ENCODE results near the gene XPNPEP2. TPM values are rescaled to one million over a fixed set of nuclear protein-coding genes. Genes with fewer than 3 reads are reported as not detected.

Gene XPNPEP2
- total RNA-seq, 1 experiment from 2014 or later, result not detected

DNA sequence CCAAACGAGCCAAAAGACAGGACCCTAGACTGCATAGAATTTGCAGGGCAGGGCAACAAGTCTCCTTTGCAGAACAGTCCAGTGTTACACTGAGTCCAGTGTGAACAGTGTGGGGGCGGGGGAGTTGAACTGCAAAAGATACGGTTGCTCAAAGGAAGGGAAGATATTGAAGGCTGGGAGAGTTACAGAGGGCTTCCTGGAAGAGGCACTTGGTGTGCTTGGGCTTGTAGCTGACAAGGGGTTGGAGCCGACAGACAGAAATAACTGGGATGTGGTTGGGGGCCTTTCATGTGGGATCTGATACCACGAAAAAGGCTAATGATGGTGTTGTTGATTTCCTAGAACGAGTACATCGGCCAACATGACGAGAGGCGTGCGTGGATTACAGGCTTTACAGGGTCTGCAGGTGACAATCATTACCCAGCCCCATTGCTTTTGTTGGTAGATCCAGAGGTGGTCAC, 6.1 kb downstream of the XPNPEP2 start:
- BruUV-seq (replicated peaks), result no TSS peak
- DNase-seq (no peak), ATAC-seq (no peak)
- Histone ChIP-seq H3K79me2 (ENCODE audit: low read length) (no peaks in the 10 kb centered on the region), H3K27ac (ENCODE audit: low read length) (no peak overlapping the region), H2AFZ (ENCODE audit: low read length) (no peak overlapping the region), H3K4me1 (ENCODE audit: insufficient read depth, low read length) (no peaks in the 10 kb centered on the region), H4K20me1 (ENCODE audit: low read length) (no peaks in the 10 kb centered on the region), H3K4me3 (ENCODE audit: low read length) (no peak overlapping the region), H3F3A (ENCODE audit: low read length, unreplicated experiment) (no peaks in the 10 kb centered on the region), H3K4me2 (ENCODE audit: low read length) (no peak overlapping the region), H3K9me3 (ENCODE audit: low read length) (no peaks in the 10 kb centered on the region), H3K36me3 (ENCODE audit: low read depth, low read length) (no peaks in the 10 kb centered on the region), H3K9me2 (replicated peaks; ENCODE audit: low read length) (no peaks in the 10 kb centered on the region), H3K27me3 (ENCODE audit: low read length) (no peaks in the 10 kb centered on the region), H3K9ac (ENCODE audit: low read length) (no peak overlapping the region)
- ChIA-PET POLR2A (ENCODE audit: unreplicated experiment) (no interaction called here), CTCF (no interaction called here)
- intact Hi-C loops (cut with micrococcal nuclease), result no loop called here
- no peak for TF ChIP-seq EZH2phosphoT487 (IDR thresholded peaks at IDR 0.05; ENCODE audit: borderline replicate concordance, low read length)
- TF ChIP-seq, protein P1, sequence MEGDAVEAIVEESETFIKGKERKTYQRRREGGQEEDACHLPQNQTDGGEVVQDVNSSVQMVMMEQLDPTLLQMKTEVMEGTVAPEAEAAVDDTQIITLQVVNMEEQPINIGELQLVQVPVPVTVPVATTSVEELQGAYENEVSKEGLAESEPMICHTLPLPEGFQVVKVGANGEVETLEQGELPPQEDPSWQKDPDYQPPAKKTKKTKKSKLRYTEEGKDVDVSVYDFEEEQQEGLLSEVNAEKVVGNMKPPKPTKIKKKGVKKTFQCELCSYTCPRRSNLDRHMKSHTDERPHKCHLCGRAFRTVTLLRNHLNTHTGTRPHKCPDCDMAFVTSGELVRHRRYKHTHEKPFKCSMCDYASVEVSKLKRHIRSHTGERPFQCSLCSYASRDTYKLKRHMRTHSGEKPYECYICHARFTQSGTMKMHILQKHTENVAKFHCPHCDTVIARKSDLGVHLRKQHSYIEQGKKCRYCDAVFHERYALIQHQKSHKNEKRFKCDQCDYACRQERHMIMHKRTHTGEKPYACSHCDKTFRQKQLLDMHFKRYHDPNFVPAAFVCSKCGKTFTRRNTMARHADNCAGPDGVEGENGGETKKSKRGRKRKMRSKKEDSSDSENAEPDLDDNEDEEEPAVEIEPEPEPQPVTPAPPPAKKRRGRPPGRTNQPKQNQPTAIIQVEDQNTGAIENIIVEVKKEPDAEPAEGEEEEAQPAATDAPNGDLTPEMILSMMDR (conservative IDR thresholded peaks at IDR 0.05; ENCODE audit: low read depth, low read length), result no peak
- TF ChIP-seq EZH2 (IDR thresholded peaks at IDR 0.05; ENCODE audit: low read length, unreplicated experiment), result no peak

GRCh38 chrX:129746557-129747470, 8.0 kb downstream of the XPNPEP2 start:
- ATAC-seq (no peak), DNase-seq (no peak)
- Histone ChIP-seq H3K9me3 (ENCODE audit: low read length) (no peaks in the 10 kb centered on the region), H4K20me1 (ENCODE audit: low read length) (no peaks in the 10 kb centered on the region), H3K27ac (ENCODE audit: low read length) (no peak overlapping the region), H3K9me2 (replicated peaks; ENCODE audit: low read length) (no peaks in the 10 kb centered on the region), H3K4me3 (ENCODE audit: low read length) (no peak overlapping the region), H3K79me2 (ENCODE audit: low read length) (no peaks in the 10 kb centered on the region), H3K4me1 (ENCODE audit: insufficient read depth, low read length) (no peaks in the 10 kb centered on the region), H3K36me3 (ENCODE audit: low read depth, low read length) (no peaks in the 10 kb centered on the region), H3F3A (ENCODE audit: low read length, unreplicated experiment) (no peaks in the 10 kb centered on the region), H2AFZ (ENCODE audit: low read length) (no peak overlapping the region), H3K27me3 (ENCODE audit: low read length) (no peaks in the 10 kb centered on the region), H3K9ac (ENCODE audit: low read length) (no peak overlapping the region), H3K4me2 (ENCODE audit: low read length) (no peak overlapping the region)
- intact Hi-C loops (cut with micrococcal nuclease), result no loop called here
- TF ChIP-seq, protein P1 (conservative IDR thresholded peaks at IDR 0.05; ENCODE audit: low read depth, low read length), result no peak
- no peak for TF ChIP-seq EZH2 (IDR thresholded peaks at IDR 0.05; ENCODE audit: low read length, unreplicated experiment)
- no peak for TF ChIP-seq EZH2phosphoT487 (IDR thresholded peaks at IDR 0.05; ENCODE audit: borderline replicate concordance, low read length)
- no TSS peak for BruUV-seq (replicated peaks)
- CTCF ChIA-PET, result no interaction called here
- POLR2A ChIA-PET (ENCODE audit: unreplicated experiment), result interaction anchor here (0.6 kb wide), 1 partner anchor 56 kb away, joined by 3 read pairs; no protein-coding TSS in a partner anchor

DNA sequence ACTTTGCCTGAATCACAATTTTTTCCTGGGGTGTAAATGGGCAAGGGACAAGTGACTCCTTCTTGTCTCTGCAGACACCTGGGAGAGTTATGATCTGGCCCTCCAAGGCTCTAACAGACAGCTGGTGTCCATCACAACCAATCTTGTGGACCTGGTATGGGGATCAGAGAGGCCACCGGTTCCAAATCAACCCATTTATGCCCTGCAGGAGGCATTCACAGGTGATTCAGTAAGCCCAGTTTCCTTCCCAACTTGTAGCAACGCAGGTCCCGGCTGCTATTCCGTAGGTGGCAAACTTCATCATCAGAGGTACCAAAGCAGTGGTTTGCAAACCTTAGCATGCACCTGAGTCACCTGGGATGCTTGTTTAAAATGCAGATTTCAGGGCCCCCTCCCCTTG, 8.8 kb downstream of the XPNPEP2 start:
- H3K4me1 ChIP-seq (ENCODE audit: insufficient read depth, low read length), result no peaks in the 10 kb centered on the region
- H3K4me2 ChIP-seq (ENCODE audit: low read length), result no peak overlapping the region
- H3F3A ChIP-seq (ENCODE audit: low read length, unreplicated experiment), result no peaks in the 10 kb centered on the region
- CTCF ChIA-PET, result no interaction called here
- no peak overlapping the region for H3K27ac ChIP-seq (ENCODE audit: low read length)
- no peak overlapping the region for H2AFZ ChIP-seq (ENCODE audit: low read length)
- no peaks in the 10 kb centered on the region for H3K9me3 ChIP-seq (ENCODE audit: low read length)
- no peaks in the 10 kb centered on the region for H3K36me3 ChIP-seq (ENCODE audit: low read depth, low read length)
- intact Hi-C loops (cut with micrococcal nuclease), result no loop called here
- H3K4me3 ChIP-seq (ENCODE audit: low read length), result no peak overlapping the region
- H3K9ac ChIP-seq (ENCODE audit: low read length), result no peak overlapping the region
- ATAC-seq (no peak), DNase-seq (no peak)
- H3K79me2 ChIP-seq (ENCODE audit: low read length), result no peaks in the 10 kb centered on the region
- BruUV-seq (replicated peaks), result no TSS peak
- H3K9me2 ChIP-seq (replicated peaks; ENCODE audit: low read length), result no peaks in the 10 kb centered on the region
- POLR2A ChIA-PET (ENCODE audit: unreplicated experiment), result no interaction called here
- no peaks in the 10 kb centered on the region for H4K20me1 ChIP-seq (ENCODE audit: low read length)
- H3K27me3 ChIP-seq (ENCODE audit: low read length), result no peaks in the 10 kb centered on the region
- TF ChIP-seq EZH2phosphoT487 (IDR thresholded peaks at IDR 0.05; ENCODE audit: borderline replicate concordance, low read length) (no peak), EZH2 (IDR thresholded peaks at IDR 0.05; ENCODE audit: low read length, unreplicated experiment) (no peak)
- TF ChIP-seq, protein P1 (conservative IDR thresholded peaks at IDR 0.05; ENCODE audit: low read depth, low read length), result no peak
